Pancreas (tissue), 10 donors: ENCODE data around the gene TCF7L1. TPM values are rescaled to one million over a fixed set of nuclear protein-coding genes. Genes with fewer than 3 reads are reported as not detected.

Experiments used
- ATAC-seq, 4 donors: fragments of 200-7000 bp; cut with Tn5 transposase; one replicate each; pipeline versions ENCODE4 v1.8.0 to v1.9.1; 2020; ENCODE audit warnings: mild to moderate bottlenecking in 4 of 4, moderate library complexity in 4 of 4
- DNase-seq, 6 donors: peaks; one replicate each; pipeline ENCODE4 v3.0.0-alpha.2; 2020
- FAIRE-seq: peaks from 2 replicates; lab custom pipeline; 2012; peaks lifted over from hg19 to GRCh38; lab: Jason Lieb, UNC
- H3K27ac ChIP-seq, 4 donors: fragments of 200-600 bp; sonication (generic); 1 replicate in 3 of 4; 2 replicates in 1 of 4; pipeline versions ENCODE4 v1.5.0 to v1.8.0; 2020
- H3K27me3 ChIP-seq, 4 donors: fragments of 200-600 bp; one replicate each; pipeline ENCODE4 v1.8.0; 2021
- H3K36me3 ChIP-seq, 3 donors: fragments of 200-600 bp; sonication (generic) in 1 of 3; one replicate each; pipeline versions ENCODE4 v1.5.0 to v1.8.0; 2020 to 2021
- H3K4me1 ChIP-seq, 3 donors: fragments of 200-600 bp; one replicate each; pipeline ENCODE4 v1.8.0; 2021
- H3K4me3 ChIP-seq, 4 donors: fragments of 200-600 bp; sonication (generic) in 2 of 4; one replicate each; pipeline versions ENCODE4 v1.5.0 to v1.8.0; 2020 to 2021
- H3K9me3 ChIP-seq, 4 donors: fragments of 200-600 bp; one replicate each; pipeline ENCODE4 v1.8.0; 2021
- CTCF ChIP-seq, 4 donors: fragments of 200-600 bp; sonication (generic) in 3 of 4; IDR thresholded peaks; one replicate each; pipeline versions ENCODE4 v1.5.0 to v1.8.0; 2021; ENCODE audit warnings: antibody characterized with exemption in 4 of 4
- WGBS, 2 donors: extraction: QIAGEN DNeasy Blood & Tissue Kit; methylation state at CpG; one replicate each; pipeline ENCODE4 v1.1.7; 2013; 5-methylcytosine and 5-hydroxymethylcytosine counted together
- intact Hi-C, 3 donors: fragments of 100-400 bp; cut with DNase I; formaldehyde crosslinking; loops; one replicate each; pipeline versions ENCODE4 v1.11.1 to v1.14.2; 2022
- polyA plus RNA-seq, 2 donors: library from polyadenylated mRNA; stranded (reverse); fragments of 200-250 nt; gene quantifications; one replicate each; pipeline ENCODE4 v1.2.3, GENCODE V29; 2013
- total RNA-seq, 6 donors: library from RNA; stranded (reverse); fragmentation: NEBNext Ultra II Directional in 4 of 6; extraction: Animal tissue kit (Norgen Biotek cat#: 25700) in 4 of 6; gene quantifications; one replicate each; pipeline versions ENCODE4 v1.2.1 to v1.2.4, GENCODE V29; 2021 to 2023
- donor health status: healthy with polysubstance abuse.
- donor health status: DM: no; HTN: no; CAD: no; lungs with moderate emphysema.
- donor health status: DM: no; HTN: no; CAD: no.
- donor health status: control.
- donor health status: control.
- donor health status: Bipolar disorder and iron deficiency.
- donor health status: DM: yes; HTN: yes; CAD: no.
- donor health status: DM: no; HTN: no; CAD: no.
- donor health status: DM: no; HTN: no; CAD: no.
- donor health status: DM: yes; HTN: yes; CAD: no.

The TCF7L1 gene
- total and polyA plus RNA-seq, 8 donors = 1.1 to 4.0 (median 1.8) TPM

GRCh38 chr2:85158559-85159273 is 25.5 kb downstream of the TCF7L1 start:
- WGBS, 2 donors = 37 to 40% methylated on average over 14 of the region's 14 CpGs
- Histone ChIP-seq H3K4me1 (peaks cover 3 to 10% (median 4%) of the 10 kb centered on the region in 3 donors), H3K36me3 (no peaks in the 10 kb centered on the region), H3K27ac (no peak overlapping the region), H3K4me3 (no peak overlapping the region), H3K27me3 (no peaks in the 10 kb centered on the region), H3K9me3 (no peaks in the 10 kb centered on the region)
- TF ChIP-seq CTCF (IDR thresholded peaks at IDR 0.05) = no peak
- peak; percentile 46 to 94 (median 78) for ATAC-seq
- DNase-seq = peak in 2 of 6 donors; percentile 30 to 45
- FAIRE-seq = no peak
- intact Hi-C loops = no loop called here

GRCh38 chr2:85159589-85159988 is 26.4 kb downstream of the TCF7L1 start:
- FAIRE-seq (no peak), ATAC-seq (no peak), DNase-seq (no peak)
- intact Hi-C loops = no loop called here
- Histone ChIP-seq H3K27ac (no peak overlapping the region), H3K4me3 (no peak overlapping the region), H3K36me3 (no peaks in the 10 kb centered on the region), H3K27me3 (no peaks in the 10 kb centered on the region), H3K4me1 (peaks cover 0 to 8% (median 4%) of the 10 kb centered on the region in 3 donors), H3K9me3 (no peaks in the 10 kb centered on the region)
- TF ChIP-seq CTCF (IDR thresholded peaks at IDR 0.05) = no peak
- 83 to 85% methylated on average over 6 of the region's 6 CpGs for WGBS, 2 donors

- intact Hi-C loops = no loop called here
- Histone ChIP-seq H3K4me1 (peaks cover 0 to 8% (median 4%) of the 10 kb centered on the region in 3 donors), H3K27me3 (no peaks in the 10 kb centered on the region), H3K4me3 (no peak overlapping the region), H3K27ac (no peak overlapping the region), H3K36me3 (no peaks in the 10 kb centered on the region), H3K9me3 (no peaks in the 10 kb centered on the region)
- no peak for TF ChIP-seq CTCF (IDR thresholded peaks at IDR 0.05)
- 86 to 91% methylated on average over 18 of the region's 18 CpGs for WGBS, 2 donors
- no peak for FAIRE-seq
- DNase-seq = no peak
- ATAC-seq = no peak
These were observed 28.1 kb downstream of the TCF7L1 start for GRCh38 chr2:85160966-85161960.

GRCh38 chr2:85162746-85163301 is 29.6 kb downstream of the TCF7L1 start:
- no peak for FAIRE-seq
- Histone ChIP-seq H3K9me3 (no peaks in the 10 kb centered on the region), H3K36me3 (no peaks in the 10 kb centered on the region), H3K27me3 (no peaks in the 10 kb centered on the region), H3K4me3 (no peak overlapping the region), H3K4me1 (peaks cover 0 to 8% (median 4%) of the 10 kb centered on the region in 3 donors), H3K27ac (no peak overlapping the region)
- TF ChIP-seq CTCF (IDR thresholded peaks at IDR 0.05) = no peak
- 69 to 76% methylated on average over 8 of the region's 8 CpGs for WGBS, 2 donors
- DNase-seq = no peak
- peak in 1 of 4 donors; percentile 41 for ATAC-seq
- intact Hi-C loops = no loop called here
